ENCODE measurements around the gene UCHL5.

- TF ChIP-seq CTCF (IDR thresholded peaks at IDR 0.05) (no peak), POLR2A (IDR thresholded peaks at IDR 0.05) (peak in 1 of 2 donors; percentile 70)
Measured at GRCh38 chr1:193104907-193105820, 46.0 kb upstream of the UCHL5 start, which contains the start of gene GLRX2.

All from suprapubic skin (tissue), 3 donors.